Ovary (tissue), 10 donors: ENCODE results near the gene MAT2A. TPM values are rescaled to one million over a fixed set of nuclear protein-coding genes. Genes with fewer than 3 reads are reported as not detected.

Source experiments
- DNase-seq, 5 donors: peaks; one replicate each; pipeline ENCODE4 v3.0.0-alpha.2; 2019 to 2020
- H3K27ac ChIP-seq, 2 donors: fragments of 200-600 bp; one replicate each; pipeline versions ENCODE4 v1.5.1 to v1.8.0; 2019 to 2022
- H3K27me3 ChIP-seq: fragments of 200-600 bp; one replicate; pipeline ENCODE4 v1.8.0; 2022
- H3K36me3 ChIP-seq: fragments of 200-600 bp; sonication (generic); one replicate; pipeline ENCODE4 v1.5.1; 2019
- H3K4me1 ChIP-seq: one replicate; pipeline ENCODE4 v1.8.1; 2013; ENCODE audit warnings: mild to moderate bottlenecking, moderate library complexity; ENCODE audit not compliant: insufficient read depth
- H3K4me3 ChIP-seq: fragments of 200-600 bp; sonication (generic); one replicate; pipeline ENCODE4 v1.5.1; 2017
- H3K9me3 ChIP-seq, 2 donors: fragments of 200-600 bp in 1 of 2; sonication (generic) in 1 of 2; one replicate each; pipeline versions ENCODE4 v1.5.1 to v1.8.1; 2013 to 2019; ENCODE audit warnings: mild to moderate bottlenecking in 1 of 2, moderate library complexity in 1 of 2
- CTCF ChIP-seq, 3 donors: fragments of 450-650 bp in 2 of 3; fragments of 200-600 bp in 1 of 3; IDR thresholded peaks; one replicate each; pipeline versions ENCODE4 v1.5.1 to v1.8.0; 2016 to 2022; ENCODE audit warnings: antibody characterized with exemption in 3 of 3, mild to moderate bottlenecking in 1 of 3
- EP300 ChIP-seq: sonication (generic); formaldehyde crosslinking; IDR thresholded peaks from one replicate; pipeline ENCODE4 v1.6.1; 2017; ENCODE audit warnings: antibody characterized with exemption
- POLR2A ChIP-seq: fragments of 450-650 bp; IDR thresholded peaks from one replicate; pipeline ENCODE4 v1.6.1; 2017; ENCODE audit warnings: antibody characterized with exemption, mild to moderate bottlenecking, moderate library complexity
- WGBS, 3 donors: extraction: QIAGEN DNeasy Blood & Tissue Kit in 1 of 3; methylation state at CpG; one replicate each; pipeline versions ENCODE4 v1.1.5 to v1.1.7; 2013 to 2017; 5-methylcytosine and 5-hydroxymethylcytosine counted together
- intact Hi-C, 4 donors: fragments of 100-400 bp; cut with DNase I; formaldehyde crosslinking; loops; one replicate each; pipeline versions ENCODE4 v1.11.0 to v1.15.1; 2022 to 2023
- long read RNA-seq, 3 donors: library from polyadenylated mRNA in 2 of 3; unstranded in 2 of 3; transcript quantifications; one replicate each; pipeline ENCODE4 v2.0.0 and lab custom pipeline, GENCODE V29; 2021 to 2026
- polyA plus RNA-seq, 2 donors: library from polyadenylated mRNA; stranded (reverse); fragments of 200-250 nt in 1 of 2; fragments of 350-450 nt in 1 of 2; fragmentation: Illumina TruSeq in 1 of 2; extraction: RNeasy Lipid Tissue Mini Kit (QIAGEN cat#74804) in 1 of 2; gene quantifications; one replicate each; pipeline ENCODE4 v1.2.3, GENCODE V29; 2013 to 2014
- total RNA-seq, 7 donors: library from RNA; depleted of rRNA in 2 of 7; stranded (reverse); fragments of >200 nt in 2 of 7; fragmentation: NEBNext Ultra II Directional in 3 of 7; extraction: Animal tissue kit (Norgen Biotek cat#: 25700) in 3 of 7; gene quantifications; one replicate each; pipeline versions ENCODE4 v1.1.0 to v1.2.4, GENCODE V29; 2016 to 2023
- donor health status: DM: no; HTN: no; CAD: no; lungs with moderate emphysema.
- donor health status: DM: no; HTN: no; CAD: no.
- donor health status: Bipolar disorder and iron deficiency.
- donor health status: DM: yes; HTN: yes; CAD: no.
- donor health status: DM: no; HTN: no; CAD: no.
- donor health status: DM: yes; HTN: yes; CAD: no.

MAT2A gene
- 100 to 1,000 TPM; 128 to 766 (median 228) TPM for total RNA-seq
- polyA plus RNA-seq: 100 to 1,000 TPM in 1 of 2 donors, 10 to 100 TPM in 1; 70.8 to 224 TPM
- long read RNA-seq, donor 1, transcript MAT2A-201 (9 exons, 2,819 nt): major isoform, 1,009 of 1,140 reads
- long read RNA-seq, donor 1, partial matches to known transcripts: 62 of 1,140 reads
- long read RNA-seq, donor 1, other reads (novel, unspliced or antisense): 67 of 1,140 reads
- long read RNA-seq, donor 2, transcript MAT2A-201 (9 exons, 2,819 nt): major isoform, 32 of 95 reads
- long read RNA-seq, donor 2, partial matches to known transcripts: 61 of 95 reads
- long read RNA-seq, donor 2, other reads (novel, unspliced or antisense): 0 of 95 reads
- long read RNA-seq, donor 3, transcript MAT2A-201 (9 exons, 2,819 nt): major isoform, 97 of 150 reads
- long read RNA-seq, donor 3, partial matches to known transcripts: 41 of 150 reads
- long read RNA-seq, donor 3, other reads (novel, unspliced or antisense): 11 of 150 reads

GRCh38 chr2:85538507-85539360 lies at the start of gene MAT2A:
TSS of gene MAT2A (plus strand) at chr2:85539168. CDS start at chr2:85539288, 120 bp downstream.
- H3K27ac ChIP-seq: peak within 1 kb of the TSS; percentile 97 to 98
- intact Hi-C loops: loop anchor here in 2 of 4 donors (2.0 to 5.0 kb wide), 2 partner anchors 101 to 118 kb away; no protein-coding TSS in a partner anchor
- no peaks in the 10 kb centered on the region for H3K27me3 ChIP-seq
- H3K4me1 ChIP-seq: peaks cover 4% of the 10 kb centered on the region
- 0% methylated on average over 68 to 92 of the region's 92 CpGs for WGBS, 3 donors
- DNase-seq: peak; percentile 96 to 98 (median 97)
- TF ChIP-seq CTCF (IDR thresholded peaks at IDR 0.05) (peak; percentile 55 to 92 (median 91)), EP300 (no peak), POLR2A (peak; percentile 99)
- H3K4me3 ChIP-seq: peak within 1 kb of the TSS; percentile 68
- H3K36me3 ChIP-seq: no peaks in the 10 kb centered on the region
- no peaks in the 10 kb centered on the region for H3K9me3 ChIP-seq

DNA sequence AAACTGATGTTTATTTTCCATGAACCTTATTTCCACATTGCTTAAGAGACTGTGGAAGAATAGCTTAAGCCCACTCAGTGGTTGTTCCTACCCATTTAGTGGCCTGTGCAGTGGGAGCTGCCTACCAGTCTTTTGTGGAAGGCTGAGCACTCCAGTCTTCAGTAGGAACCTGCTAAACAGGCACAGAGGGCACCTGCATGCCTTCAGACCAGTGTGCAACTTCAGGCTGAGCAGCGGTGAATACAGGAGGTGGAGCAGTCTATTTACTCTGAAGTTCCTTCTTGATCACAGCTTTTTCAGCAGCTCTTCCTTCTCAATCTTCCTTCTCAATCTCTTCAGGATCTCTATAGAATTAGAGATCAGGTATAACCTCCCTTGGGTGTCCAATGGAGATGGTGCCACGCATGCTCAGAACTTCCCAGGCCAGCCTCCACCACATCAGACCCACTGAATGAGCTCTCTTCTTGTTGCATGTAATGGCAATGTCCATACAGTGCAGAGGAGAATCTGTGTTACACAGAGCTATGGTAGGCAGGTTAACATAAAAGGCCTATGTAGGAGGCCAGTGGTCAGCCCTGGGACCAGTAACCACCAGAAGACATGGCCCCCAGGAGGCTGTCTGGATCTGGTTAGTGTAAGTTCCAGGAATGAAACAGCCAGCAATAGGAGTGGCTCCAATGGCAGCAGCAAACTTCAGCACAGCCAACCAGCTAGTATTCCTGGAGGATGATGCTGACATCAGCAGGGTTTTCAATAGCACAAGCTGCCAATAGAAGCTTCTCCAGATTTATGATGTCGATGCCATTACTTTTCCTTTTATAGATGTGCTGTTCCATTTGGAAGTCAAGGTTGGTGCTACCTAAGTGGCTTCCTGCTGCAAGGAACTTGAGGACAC lies 47.9 kb upstream of the MAT2A start:
- no peak for DNase-seq
- intact Hi-C loops: no loop called here
- H3K4me1 ChIP-seq: no peaks in the 10 kb centered on the region
- peaks cover 0 to 2% of the 10 kb centered on the region in 2 donors for H3K9me3 ChIP-seq
- no peaks in the 10 kb centered on the region for H3K36me3 ChIP-seq
- WGBS, 3 donors: 88 to 92% (median 91%) methylated on average over 3 of the region's 3 CpGs
- H3K4me3 ChIP-seq: no peak overlapping the region
- no peak for TF ChIP-seq EP300
- no peak for TF ChIP-seq POLR2A
- TF ChIP-seq CTCF (IDR thresholded peaks at IDR 0.05): no peak
- no peak overlapping the region for H3K27ac ChIP-seq
- no peaks in the 10 kb centered on the region for H3K27me3 ChIP-seq

DNA sequence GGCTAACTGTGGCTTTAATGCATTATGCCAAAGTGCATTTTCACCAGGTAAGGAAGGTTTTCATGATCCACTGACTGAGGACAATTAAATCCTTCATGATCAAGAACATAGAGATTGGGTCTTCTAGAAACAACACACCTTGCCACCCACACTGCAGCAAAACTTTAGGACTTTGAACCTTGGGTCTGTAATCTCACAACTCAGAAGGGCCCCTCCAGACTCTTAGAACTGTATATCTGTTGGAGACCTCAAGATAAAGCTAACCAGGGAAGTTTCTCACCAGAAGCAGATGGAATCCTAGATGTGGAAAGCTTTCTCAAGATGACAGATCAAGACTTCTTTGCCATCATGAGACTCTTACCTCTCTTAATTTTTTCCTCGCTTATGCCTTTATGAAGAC lies 42.5 kb upstream of the MAT2A start:
- intact Hi-C loops: no loop called here
- Histone ChIP-seq H3K4me3 (no peak overlapping the region), H3K27ac (no peak overlapping the region), H3K27me3 (no peaks in the 10 kb centered on the region), H3K9me3 (no peaks in the 10 kb centered on the region), H3K4me1 (no peaks in the 10 kb centered on the region), H3K36me3 (no peaks in the 10 kb centered on the region)
- 91 to 99% (median 95%) methylated on average over 1 of the region's 1 CpG for WGBS, 3 donors
- no peak for TF ChIP-seq CTCF (IDR thresholded peaks at IDR 0.05)
- no peak for TF ChIP-seq POLR2A
- TF ChIP-seq EP300: no peak
- DNase-seq: no peak
